GM19240 (cell line): ENCODE measurements around the gene CDKN2AIPNL.

Experiments
- DNase-seq: peaks from one replicate; pipeline ENCODE4 v3.0.0; 2011; ENCODE audit warnings: low spot score; ENCODE audit not compliant: insufficient read length

The CDKN2AIPNL gene

DNA sequence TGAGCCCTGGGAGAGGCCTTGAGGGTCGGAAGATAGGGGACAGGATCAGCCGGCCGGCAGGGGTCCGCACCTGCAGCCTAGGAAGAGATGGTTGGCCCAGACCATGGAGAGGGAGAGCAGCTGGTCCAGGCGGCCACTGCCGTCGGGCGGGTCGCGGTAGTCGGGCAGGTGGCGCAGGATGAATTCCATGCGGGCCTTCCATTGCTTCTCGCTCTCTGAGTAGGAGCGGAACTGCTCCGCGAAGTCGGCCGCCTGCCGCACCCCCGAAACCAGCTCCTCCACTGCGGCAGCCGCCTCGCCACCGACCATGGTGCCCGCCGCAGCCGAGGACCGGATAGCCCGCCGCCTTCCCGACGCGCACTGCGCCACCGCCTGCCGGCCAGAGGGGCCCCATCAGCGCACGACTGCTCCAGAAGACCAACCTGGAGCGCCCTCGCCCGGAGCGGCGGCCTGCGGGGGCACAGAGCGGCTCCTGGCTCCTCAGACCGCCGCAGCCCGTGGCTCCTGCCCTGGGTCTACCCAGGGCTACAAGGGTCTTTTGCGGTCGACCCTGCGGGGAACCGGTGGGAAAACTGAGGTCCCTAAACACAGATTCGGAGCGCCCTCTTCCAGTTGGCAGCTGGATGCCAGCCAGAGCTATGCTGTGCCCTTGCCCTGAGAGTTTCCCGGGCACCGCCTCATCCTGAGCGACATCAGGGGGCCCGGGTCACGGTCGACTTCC is at the start of gene CDKN2AIPNL:
CDKN2AIPNL (minus strand) TSS at position 336 of the 721 bp plus-strand sequence; CDS start at position 309, 27 bp downstream.
- DNase-seq: peak; percentile 94

- DNase-seq: no peak
These were observed 48.9 kb upstream of the CDKN2AIPNL start for GRCh38 chr5:134460551-134460950.

DNA sequence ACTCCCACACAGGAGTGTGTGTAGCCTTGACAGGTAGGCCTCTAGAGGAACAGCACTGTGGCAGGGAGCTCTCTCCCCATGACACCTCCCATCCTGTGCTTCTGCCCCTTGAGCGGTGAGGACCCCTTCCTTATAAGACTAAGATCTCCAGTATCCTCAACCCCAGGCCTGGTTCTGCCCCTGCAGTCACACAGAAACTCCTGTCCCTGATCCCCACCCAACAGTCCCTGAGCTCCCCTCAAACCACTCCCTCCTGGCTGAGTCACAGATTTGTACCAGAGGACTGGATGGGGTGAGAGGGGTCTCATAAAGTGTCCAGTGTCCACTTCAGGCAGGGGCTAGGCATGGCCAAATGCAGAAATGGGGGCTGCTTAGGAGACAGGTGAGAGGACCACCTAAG is 47.8 kb upstream of the CDKN2AIPNL start:
- no peak for DNase-seq

DNA sequence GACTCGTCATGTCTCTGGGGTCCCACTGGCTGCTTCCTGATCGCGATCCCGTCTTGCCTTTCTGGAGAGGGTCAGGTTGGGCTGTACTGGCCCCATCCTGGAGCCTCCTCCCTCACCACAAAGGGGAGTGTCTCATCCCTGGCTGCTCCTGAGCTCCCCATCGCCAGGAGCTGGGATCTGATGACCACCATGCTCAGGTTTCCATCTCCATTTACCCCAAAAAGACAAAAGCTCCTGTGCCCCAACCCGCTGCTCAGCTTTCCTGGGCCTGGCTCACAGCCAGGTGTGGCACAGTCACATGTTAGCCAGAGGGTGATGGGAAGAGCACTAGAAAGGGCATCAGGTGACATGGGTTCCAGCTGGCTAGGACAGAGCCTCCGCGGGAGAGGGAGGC is 47.3 kb upstream of the CDKN2AIPNL start:
- DNase-seq: no peak

DNA sequence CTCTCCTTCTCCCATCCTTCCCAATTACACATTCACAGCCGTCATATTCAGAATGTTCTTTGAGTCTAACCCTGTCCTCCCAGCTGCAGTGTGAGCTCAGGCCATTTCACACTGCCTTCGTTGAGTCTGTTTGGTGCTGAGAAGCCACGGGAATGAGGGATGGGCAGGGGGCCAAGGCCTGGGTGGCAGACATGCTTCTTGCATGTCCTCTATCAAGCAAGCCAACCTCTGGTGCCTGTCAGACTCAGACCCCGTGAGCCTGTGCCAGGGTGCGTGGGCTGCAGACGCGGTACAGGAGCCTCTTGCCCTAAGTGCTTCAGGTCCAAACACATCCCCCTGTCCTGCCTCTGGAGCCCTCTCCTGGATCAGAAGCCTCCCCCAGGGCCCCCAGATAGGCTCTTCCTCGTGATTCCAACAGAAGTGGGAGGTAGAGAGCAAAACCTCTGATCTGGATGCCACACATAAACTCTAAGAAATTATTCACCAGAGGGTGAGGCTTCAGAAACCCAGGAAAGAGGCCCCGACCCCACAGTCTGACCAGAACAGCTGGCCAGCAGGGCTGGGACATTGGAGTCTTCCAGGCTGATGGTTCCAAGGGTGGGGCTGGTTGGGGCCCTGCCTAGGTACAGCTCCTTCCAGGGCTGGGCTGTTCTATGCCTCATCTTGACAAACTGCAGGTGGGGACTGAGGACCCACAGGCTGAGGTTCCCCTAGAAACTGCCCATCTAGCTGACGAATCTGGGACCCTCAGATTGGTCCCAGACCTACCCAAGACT is 46.7 kb upstream of the CDKN2AIPNL start:
- DNase-seq: no peak

DNA sequence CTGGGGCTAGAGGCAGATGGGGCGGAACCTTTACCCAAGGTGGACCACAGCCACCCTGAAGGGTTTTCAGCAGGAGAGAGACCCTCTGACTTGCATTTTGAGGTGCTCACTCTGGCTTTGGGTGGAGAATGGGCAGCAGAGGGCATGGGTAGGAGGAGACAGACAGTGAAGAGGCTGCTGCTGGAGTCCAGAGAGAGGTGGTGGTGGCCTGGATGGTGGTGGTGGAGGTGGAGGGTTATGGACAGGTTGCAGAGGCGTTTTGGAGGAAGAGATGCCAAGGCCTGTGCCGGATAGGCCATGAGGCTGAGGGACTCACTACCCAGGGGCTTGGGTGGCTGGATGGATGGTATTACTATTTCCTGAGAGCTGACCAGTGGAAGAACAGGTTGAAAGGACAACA is 46.1 kb upstream of the CDKN2AIPNL start:
- no peak for DNase-seq

GRCh38 chr5:134456825-134457224 is 45.1 kb upstream of the CDKN2AIPNL start:
- no peak for DNase-seq

- no peak for DNase-seq
These were observed 43.8 kb upstream of the CDKN2AIPNL start for GRCh38 chr5:134455466-134455865.

GRCh38 chr5:134453016-134453415 is 41.3 kb upstream of the CDKN2AIPNL start:
- DNase-seq: no peak

- DNase-seq: no peak
These were observed 40.3 kb upstream of the CDKN2AIPNL start for GRCh38 chr5:134451936-134452505.

DNA sequence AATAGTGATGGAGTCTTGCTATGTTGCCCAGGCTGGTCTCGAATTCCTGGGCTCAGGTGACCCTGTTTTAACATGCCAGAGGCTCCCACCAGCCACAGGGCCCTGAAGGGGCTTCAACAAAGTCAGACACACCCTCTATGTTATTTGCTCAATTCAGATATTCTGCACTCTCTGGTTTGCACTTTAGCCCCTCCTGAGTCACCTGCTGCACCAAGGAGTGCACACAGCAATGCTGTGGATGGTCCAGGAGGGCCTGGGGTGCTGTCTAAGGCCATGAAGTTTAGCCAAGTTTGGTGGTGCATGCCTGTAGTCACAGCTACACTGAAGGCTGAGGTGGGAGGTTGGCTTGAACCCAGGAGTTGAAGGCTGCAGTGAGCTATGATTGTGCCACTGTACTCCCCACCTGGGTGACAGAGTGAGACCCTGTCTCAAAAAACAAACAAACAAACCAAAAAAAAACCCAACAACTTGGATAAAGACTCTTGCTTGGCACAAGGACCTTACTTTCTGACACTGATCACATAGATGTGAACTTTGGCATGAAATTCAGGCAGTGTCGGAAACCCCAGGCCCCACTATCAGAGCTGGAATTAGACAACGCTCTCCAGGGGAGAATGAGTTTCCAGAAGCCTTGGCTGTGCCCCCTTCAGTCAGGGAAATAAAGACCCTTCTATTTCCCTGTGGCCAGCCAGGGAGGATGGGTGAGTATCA is 39.7 kb upstream of the CDKN2AIPNL start:
- no peak for DNase-seq

DNA sequence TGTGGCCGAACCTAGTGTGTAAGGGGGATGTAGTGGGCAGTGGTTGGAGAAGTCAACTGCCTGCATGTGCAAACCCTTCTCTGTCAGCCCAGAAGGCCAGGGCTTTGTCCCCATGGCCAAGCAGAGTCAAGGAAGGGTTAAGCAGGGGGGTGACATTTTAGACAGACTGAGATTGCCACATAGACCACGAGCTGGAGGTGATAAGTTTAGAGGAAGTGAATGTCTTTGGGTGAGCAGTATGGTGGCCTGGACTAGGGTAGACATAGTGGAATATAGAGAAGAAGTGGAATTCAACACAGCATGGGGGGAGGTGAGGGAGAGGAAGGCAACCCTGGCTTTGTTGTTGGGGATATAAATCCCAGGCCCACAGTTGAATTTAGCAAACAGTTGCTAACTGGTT is 38.7 kb upstream of the CDKN2AIPNL start:
- no peak for DNase-seq

- DNase-seq: no peak
These were observed 37.5 kb upstream of the CDKN2AIPNL start for GRCh38 chr5:134449167-134449566.

DNA sequence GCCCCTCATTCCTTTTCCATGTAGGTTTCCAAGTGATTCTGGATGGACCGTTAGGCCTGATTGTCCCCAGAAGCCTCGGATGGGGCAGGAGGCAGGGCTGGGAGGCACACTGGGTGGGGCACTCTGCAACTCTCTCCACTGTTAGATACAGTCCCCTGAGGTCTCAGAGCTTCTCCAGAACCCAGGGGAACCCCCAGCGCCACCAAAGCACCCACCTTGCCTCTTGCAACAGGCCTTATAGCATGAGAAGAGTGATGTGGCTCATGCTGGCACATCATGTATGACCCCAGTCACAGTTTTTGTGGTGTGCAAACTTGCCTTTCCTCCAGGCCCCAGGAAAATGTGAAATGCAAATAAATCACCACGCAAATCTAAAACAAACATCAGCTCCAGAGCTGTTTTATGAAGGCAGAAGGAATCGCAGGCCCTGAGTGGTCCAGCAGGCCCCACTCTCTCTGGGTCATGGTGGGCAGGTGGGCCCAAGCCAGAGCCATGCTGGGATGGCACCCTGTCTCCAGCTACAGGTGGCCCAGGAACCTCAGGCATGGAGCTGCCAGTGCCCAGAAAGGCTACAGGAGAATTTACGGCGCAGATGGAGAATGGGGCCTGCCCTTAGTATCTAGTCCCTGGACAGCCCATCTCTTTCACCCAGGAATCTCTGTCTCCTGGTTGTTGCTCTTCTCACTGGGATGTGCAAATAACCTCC is 36.3 kb upstream of the CDKN2AIPNL start:
- no peak for DNase-seq

- DNase-seq: no peak
These were observed 35.3 kb upstream of the CDKN2AIPNL start for GRCh38 chr5:134446938-134447337.

DNA sequence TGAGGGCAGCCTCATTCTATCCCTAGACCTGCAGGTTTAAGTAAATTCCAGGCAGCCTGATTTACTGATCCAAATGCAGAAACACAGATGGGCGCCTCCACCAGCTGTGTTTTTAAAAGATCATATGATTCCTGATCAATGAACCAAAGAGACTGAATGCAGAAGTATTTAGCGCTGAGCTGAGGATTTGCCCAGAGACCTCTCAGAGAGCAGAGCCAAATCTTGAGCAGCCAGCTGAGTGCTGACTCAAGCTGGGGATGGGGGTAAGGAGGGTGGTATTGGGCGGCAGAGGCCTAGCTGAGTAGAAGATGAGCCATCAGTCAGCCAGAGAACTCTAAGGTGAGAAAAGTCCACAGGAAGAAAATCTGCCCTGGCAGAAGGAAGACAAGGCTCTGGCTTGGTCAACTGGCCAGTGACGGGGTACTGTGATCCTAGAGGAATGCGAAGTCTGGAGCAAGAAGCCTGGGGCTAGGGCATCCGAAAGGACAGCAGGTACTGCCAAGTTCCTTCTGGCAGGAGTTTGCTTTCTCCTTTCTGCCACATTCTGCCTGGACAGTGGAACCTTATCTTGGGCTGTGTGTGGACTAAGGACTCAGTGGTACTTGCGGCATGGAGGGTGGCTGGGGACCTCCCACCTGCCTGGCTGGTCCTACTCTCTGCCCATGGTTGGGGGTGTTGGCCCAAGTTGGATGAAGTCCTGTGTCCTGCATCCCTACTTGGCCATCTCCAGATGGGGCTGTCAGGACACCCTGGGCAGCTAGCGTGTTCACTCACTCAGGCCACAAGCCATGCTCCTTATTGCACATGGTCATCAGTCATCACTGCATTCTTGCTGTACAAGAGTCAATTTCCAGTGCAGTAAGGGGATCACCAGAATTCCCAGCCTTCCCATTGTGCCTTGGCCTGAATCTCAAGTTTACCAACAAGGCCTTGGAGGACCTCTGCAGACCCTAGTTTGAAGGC is 34.5 kb upstream of the CDKN2AIPNL start:
- no peak for DNase-seq

DNA sequence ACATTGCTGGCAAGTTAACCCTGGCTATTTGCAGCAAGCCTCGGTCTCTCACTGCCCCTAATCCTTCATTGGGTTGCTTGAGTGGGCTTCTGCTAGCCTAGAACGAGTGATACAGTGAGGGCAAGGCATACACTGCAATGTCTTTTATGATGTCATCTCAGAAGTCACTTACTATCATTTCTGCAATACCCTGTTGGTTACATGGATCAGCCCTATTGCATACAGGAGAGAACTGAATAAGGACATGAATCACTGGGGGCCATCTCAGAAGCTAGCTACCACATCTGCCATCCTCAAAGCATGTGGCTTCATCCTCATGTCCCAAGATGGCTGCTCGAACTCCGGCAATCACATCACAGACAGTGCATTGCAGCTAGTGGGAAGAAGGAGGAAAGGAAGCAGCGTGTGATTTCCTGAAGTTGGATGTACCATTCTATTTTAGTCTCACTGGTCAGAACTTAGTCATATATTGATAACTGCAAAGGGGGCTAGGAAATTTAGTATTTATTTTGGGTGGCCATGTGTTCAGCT is 33.3 kb upstream of the CDKN2AIPNL start:
- no peak for DNase-seq

GRCh38 chr5:134440201-134440755 is 28.6 kb upstream of the CDKN2AIPNL start:
- no peak for DNase-seq

DNA sequence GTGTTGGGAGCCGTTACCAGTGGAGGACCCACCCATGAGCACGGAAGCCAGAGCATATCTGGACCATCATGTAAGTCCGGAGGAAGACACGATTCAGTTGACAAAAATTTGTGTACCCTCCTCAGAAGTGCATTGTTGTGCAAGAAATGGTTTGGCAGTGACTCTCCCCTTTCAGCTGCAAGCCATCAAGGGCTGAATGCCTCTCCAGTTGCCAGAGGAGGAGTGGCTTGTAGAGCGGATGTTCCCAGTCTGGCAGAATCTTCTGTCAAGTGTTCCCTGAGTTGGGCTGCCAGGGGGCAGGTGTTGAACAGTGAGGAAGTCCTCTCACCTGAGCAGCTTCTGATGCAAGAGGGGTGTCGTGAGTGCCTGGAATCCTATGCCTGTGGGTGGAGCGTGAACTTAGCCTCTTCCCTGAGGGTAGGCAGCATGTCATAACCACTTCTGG is 27.6 kb upstream of the CDKN2AIPNL start:
- no peak for DNase-seq
